ENCODE data around the gene TOR1AIP1.

DNA sequence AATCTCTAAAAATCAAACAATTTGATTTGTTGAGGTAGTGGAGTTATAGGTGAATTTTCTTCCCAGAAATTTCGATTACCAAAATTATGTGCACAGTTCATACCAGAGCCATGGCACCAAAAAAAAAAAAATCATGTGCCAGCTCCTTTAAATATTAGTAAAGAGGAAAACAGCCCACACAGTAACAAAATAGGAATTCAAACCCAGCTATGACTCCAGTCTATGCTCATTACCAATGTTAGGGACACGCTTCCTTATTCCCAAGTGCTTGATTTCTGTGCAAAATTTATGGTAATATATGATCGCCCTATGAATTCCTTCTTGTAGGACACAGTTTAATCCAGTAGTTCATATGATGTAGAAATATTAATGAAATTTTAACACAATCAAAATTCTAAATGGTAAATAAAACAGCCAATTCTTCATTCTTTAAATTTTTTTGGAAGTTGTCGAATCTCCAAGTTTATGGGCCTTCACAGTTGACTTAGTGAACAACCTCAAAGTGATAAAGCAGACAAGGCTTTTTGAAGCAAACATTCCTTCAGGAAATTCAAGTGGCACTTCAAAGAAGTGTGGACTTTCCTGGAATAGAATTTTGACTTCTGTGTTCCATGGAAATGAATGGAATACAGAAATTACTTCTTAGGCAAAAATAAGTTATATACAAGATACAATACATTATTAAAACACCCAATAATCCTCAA is 6.3 kb upstream of the TOR1AIP1 start:
- TF ChIP-seq RFX5 (IDR thresholded peaks at IDR 0.05) (no peak), REST (IDR thresholded peaks at IDR 0.05) (no peak), POLR2AphosphoS2 (conservative IDR thresholded peaks at IDR 0.05; ENCODE audit: low read length) (no peak), EP300 (IDR thresholded peaks at IDR 0.05) (no peak), MYC (IDR thresholded peaks at IDR 0.05; ENCODE audit: borderline replicate concordance, low read length) (no peak), TP53 (CRISPR knock-in tag; IDR thresholded peaks at IDR 0.05) (no peak), POLR2A (IDR thresholded peaks at IDR 0.05; ENCODE audit: low read length) (no peak), BHLHE40 (IDR thresholded peaks at IDR 0.05; ENCODE audit: low read depth, low read length) (no peak)
- TF ChIP-seq, protein P1, sequence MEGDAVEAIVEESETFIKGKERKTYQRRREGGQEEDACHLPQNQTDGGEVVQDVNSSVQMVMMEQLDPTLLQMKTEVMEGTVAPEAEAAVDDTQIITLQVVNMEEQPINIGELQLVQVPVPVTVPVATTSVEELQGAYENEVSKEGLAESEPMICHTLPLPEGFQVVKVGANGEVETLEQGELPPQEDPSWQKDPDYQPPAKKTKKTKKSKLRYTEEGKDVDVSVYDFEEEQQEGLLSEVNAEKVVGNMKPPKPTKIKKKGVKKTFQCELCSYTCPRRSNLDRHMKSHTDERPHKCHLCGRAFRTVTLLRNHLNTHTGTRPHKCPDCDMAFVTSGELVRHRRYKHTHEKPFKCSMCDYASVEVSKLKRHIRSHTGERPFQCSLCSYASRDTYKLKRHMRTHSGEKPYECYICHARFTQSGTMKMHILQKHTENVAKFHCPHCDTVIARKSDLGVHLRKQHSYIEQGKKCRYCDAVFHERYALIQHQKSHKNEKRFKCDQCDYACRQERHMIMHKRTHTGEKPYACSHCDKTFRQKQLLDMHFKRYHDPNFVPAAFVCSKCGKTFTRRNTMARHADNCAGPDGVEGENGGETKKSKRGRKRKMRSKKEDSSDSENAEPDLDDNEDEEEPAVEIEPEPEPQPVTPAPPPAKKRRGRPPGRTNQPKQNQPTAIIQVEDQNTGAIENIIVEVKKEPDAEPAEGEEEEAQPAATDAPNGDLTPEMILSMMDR (IDR thresholded peaks at IDR 0.05), result no peak
